MCF 10A (cell line): ENCODE data around the gene REN. TPM values are rescaled to one million over a fixed set of nuclear protein-coding genes. Genes with fewer than 3 reads are reported as not detected.

Experiments
- BruUV-seq: library from RNA; stranded (reverse); fragments of 400-500 nt; replicated peaks from 2 replicates; lab custom pipeline; 2021; lab: Mats Ljungman, UMichigan
- CTCF ChIA-PET: fragments of 300-600 bp; sonication (Branson Sonifier 250); formaldehyde crosslinking; extraction: SDS; loops from one replicate; lab custom pipeline; 2021; ENCODE audit warnings: antibody characterized with exemption, inconsistent platforms; lab: Yijun Ruan, JAX
- POLR2A ChIA-PET: fragments of 300-600, 350-650 bp; sonication (Branson Sonifier 250); formaldehyde crosslinking; extraction: SDS; loops from one replicate; lab custom pipeline; 2020; ENCODE audit warnings: antibody characterized with exemption, inconsistent platforms; lab: Yijun Ruan, JAX
- DNase-seq: peaks from one replicate; pipeline ENCODE4 v3.0.0-alpha.2; 2018; ENCODE audit not compliant: unreplicated experiment
- H3K27ac Mint-ChIP-seq: one replicate; pipeline ENCODE4 v1.8.0; 2022; ENCODE audit warnings: mild to moderate bottlenecking, low read depth, mixed read lengths; ENCODE audit not compliant: unreplicated experiment
- H3K27me3 Mint-ChIP-seq: one replicate; pipeline ENCODE4 v1.8.0; 2022; ENCODE audit warnings: mixed read lengths; ENCODE audit not compliant: insufficient read depth, unreplicated experiment
- H3K36me3 Mint-ChIP-seq: one replicate; pipeline ENCODE4 v1.8.0; 2022; ENCODE audit warnings: mild to moderate bottlenecking, moderate library complexity, mixed read lengths; ENCODE audit not compliant: insufficient read depth, unreplicated experiment
- H3K4me1 Mint-ChIP-seq: one replicate; pipeline ENCODE4 v1.8.0; 2022; ENCODE audit warnings: mixed read lengths; ENCODE audit not compliant: insufficient read depth, unreplicated experiment
- H3K4me3 Mint-ChIP-seq: one replicate; pipeline ENCODE4 v1.8.0; 2022; ENCODE audit warnings: mild to moderate bottlenecking, moderate library complexity, mixed read lengths; ENCODE audit not compliant: unreplicated experiment
- H3K9me3 Mint-ChIP-seq: one replicate; pipeline ENCODE4 v1.8.0; 2022; ENCODE audit warnings: mixed read lengths; ENCODE audit not compliant: unreplicated experiment
- intact Hi-C: fragments of 100-400 bp; cut with micrococcal nuclease; formaldehyde crosslinking; loops from 2 replicates; pipeline ENCODE4 v1.14.1; 2022
- total RNA-seq: library from RNA; stranded (reverse); gene quantifications from 2 replicates; pipeline ENCODE4 v1.2.3, GENCODE V29; 2022
- TF ChIP-seq, protein P1 (sequence below): fragments of 200-600 bp; IDR thresholded peaks from one replicate; pipeline ENCODE4 v1.8.0; 2022; ENCODE audit warnings: antibody characterized with exemption, mild to moderate bottlenecking; ENCODE audit not compliant: unreplicated experiment

REN gene
- total RNA-seq, 1 experiment from 2014 or later, result not detected

DNA sequence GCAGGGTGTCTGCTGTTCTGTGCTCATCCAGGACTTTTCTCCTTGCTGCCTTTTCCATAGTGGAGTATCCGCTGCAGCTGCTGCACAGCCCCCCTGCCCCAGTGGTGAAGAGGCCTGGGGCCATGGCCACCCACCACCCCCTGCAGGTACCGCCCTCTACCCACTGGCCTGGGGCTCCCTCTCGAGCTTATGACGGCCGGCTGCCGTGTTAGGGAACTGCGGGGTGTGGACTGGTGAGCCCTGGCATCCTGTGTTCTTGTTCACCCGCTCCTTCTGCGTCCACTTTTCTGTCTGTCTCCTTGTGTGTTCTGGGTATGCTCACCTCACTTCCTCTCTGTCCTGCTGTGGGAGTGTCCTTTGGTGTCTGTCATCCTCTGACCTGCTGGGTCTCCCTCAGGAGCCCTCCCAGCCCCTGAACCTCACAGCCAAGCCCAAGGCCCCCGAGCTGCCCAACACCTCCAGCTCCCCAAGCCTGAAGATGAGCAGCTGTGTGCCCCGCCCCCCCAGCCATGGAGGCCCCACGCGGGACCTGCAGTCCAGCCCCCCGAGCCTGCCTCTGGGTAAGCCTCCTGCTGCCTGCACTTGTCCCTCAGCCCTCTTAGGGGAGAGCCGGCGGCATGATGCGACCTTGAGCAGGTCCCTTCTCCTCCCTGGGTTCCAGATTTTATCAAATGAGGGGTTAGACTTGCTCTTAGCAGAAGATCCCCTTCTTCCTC is 44.1 kb downstream of the REN start:
- POLR2A ChIA-PET, result no interaction called here
- H3K27ac Mint-ChIP-seq, result no peak overlapping the region
- TF ChIP-seq, protein P1, sequence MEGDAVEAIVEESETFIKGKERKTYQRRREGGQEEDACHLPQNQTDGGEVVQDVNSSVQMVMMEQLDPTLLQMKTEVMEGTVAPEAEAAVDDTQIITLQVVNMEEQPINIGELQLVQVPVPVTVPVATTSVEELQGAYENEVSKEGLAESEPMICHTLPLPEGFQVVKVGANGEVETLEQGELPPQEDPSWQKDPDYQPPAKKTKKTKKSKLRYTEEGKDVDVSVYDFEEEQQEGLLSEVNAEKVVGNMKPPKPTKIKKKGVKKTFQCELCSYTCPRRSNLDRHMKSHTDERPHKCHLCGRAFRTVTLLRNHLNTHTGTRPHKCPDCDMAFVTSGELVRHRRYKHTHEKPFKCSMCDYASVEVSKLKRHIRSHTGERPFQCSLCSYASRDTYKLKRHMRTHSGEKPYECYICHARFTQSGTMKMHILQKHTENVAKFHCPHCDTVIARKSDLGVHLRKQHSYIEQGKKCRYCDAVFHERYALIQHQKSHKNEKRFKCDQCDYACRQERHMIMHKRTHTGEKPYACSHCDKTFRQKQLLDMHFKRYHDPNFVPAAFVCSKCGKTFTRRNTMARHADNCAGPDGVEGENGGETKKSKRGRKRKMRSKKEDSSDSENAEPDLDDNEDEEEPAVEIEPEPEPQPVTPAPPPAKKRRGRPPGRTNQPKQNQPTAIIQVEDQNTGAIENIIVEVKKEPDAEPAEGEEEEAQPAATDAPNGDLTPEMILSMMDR, result no peak

DNA sequence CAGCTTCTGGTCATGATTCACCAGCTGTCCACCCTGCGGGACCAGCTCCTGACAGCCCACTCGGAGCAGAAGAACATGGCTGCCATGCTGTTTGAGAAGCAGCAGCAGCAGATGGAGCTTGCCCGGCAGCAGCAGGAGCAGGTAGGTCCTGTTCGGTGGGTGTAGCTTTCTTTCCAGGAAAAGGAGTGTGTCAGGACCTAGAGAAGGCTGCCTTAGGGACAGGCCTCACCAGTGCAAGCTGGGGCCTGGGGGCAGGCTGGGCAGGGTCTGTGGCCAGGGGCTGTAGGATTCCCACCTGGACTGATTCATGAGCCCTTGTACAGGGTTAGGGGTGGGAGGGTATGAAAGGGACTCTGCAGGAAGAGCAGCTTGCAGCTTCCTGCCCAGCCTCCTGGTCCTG is 49.6 kb downstream of the REN start:
- Mint-ChIP-seq H3K4me1 (peaks cover 16% of the 10 kb centered on the region), H3K4me3 (no peak overlapping the region), H3K9me3 (no peaks in the 10 kb centered on the region), H3K27ac (no peak overlapping the region), H3K27me3 (no peaks in the 10 kb centered on the region), H3K36me3 (peaks cover 18% of the 10 kb centered on the region)
- TF ChIP-seq, protein P1, result no peak
- POLR2A ChIA-PET, result no interaction called here
- no TSS peak for BruUV-seq
- intact Hi-C loops, result no loop called here
- CTCF ChIA-PET, result interaction anchor here (0.5 to 3.6 kb wide), 8 partner anchors 9 to 253 kb away, joined by 3 to 32 read pairs (median 3); no protein-coding TSS in a partner anchor
- DNase-seq, result no peak

More for the DNA sequence above, 44.1 kb downstream of the REN start:
- no TSS peak for BruUV-seq
- H3K36me3 Mint-ChIP-seq, result peaks cover 38% of the 10 kb centered on the region
- no peaks in the 10 kb centered on the region for H3K9me3 Mint-ChIP-seq
- no peaks in the 10 kb centered on the region for H3K27me3 Mint-ChIP-seq
- no peak overlapping the region for H3K4me3 Mint-ChIP-seq
- peaks cover 3% of the 10 kb centered on the region for H3K4me1 Mint-ChIP-seq
- DNase-seq, result no peak
- CTCF ChIA-PET, result interaction anchor here (0.8 to 16.6 kb wide), 4 partner anchors 10 to 261 kb away, joined by 3 to 452 read pairs (median 6); no protein-coding TSS in a partner anchor
- intact Hi-C loops, result loop anchor here (10.0 kb wide), 1 partner anchor 417 kb away; no protein-coding TSS in a partner anchor

DNA sequence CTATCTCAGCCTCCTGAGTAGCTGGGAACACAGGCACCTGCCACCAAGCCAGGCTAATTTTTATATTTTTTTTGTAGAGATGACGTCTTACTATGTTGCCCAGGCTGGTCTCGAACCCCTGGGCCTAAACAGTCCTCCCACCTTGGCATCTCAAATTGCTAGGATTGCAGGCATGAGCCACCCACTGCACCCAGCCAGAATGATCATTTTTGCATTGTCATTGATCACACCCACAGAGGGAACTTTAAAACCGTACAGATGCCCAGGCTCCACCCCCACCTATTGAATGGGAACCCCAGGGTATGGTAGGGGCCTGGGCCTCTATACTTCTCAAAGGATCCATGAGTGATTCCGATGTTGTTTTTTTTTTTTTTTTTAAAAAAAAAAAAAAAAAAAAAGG is 51.0 kb downstream of the REN start:
- Mint-ChIP-seq H3K36me3 (peaks cover 13% of the 10 kb centered on the region), H3K4me3 (no peak overlapping the region), H3K27me3 (no peaks in the 10 kb centered on the region), H3K9me3 (no peaks in the 10 kb centered on the region), H3K4me1 (peaks cover 16% of the 10 kb centered on the region), H3K27ac (no peak overlapping the region)
- TF ChIP-seq, protein P1, result no peak
- intact Hi-C loops, result no loop called here
- DNase-seq, result no peak
- ChIA-PET POLR2A (interaction anchor here (0.6 kb wide), 1 partner anchor 183 kb away, joined by 3 read pairs; no protein-coding TSS in a partner anchor), CTCF (interaction anchor here (0.5 to 3.6 kb wide), 7 partner anchors 14 to 412 kb away, joined by 3 to 32 read pairs (median 4); partner anchors contain the start of gene SOX13)
- BruUV-seq, result no TSS peak

DNA sequence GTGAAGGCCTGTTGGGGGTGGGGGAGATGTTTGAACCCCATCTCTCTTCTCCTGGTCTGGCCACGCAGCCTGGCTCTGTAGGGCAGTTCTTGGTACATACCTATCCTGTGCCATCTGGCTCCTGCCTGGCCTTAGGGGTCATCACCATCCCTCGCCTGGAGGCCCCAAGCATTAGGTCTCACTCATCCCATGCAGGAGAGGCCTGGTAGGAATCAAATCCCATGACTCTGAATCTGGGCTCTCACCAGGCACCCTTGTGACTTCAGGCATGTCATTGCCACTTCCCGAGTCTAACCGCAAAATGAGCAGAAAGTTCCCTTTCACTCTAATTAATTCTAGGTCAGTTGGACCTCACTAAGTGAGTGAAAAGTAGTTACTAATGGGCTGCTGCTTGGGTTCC is 51.5 kb downstream of the REN start:
- POLR2A ChIA-PET, result interaction anchor here (1.3 to 2.1 kb wide), 2 partner anchors 40 to 254 kb away, joined by 3 to 7 read pairs; no protein-coding TSS in a partner anchor
- H3K27ac Mint-ChIP-seq, result no peak overlapping the region
- H3K9me3 Mint-ChIP-seq, result no peaks in the 10 kb centered on the region
- no peaks in the 10 kb centered on the region for H3K27me3 Mint-ChIP-seq
- H3K36me3 Mint-ChIP-seq, result peaks cover 9% of the 10 kb centered on the region
- no TSS peak for BruUV-seq
- H3K4me1 Mint-ChIP-seq, result peaks cover 16% of the 10 kb centered on the region
- DNase-seq, result no peak
- intact Hi-C loops, result no loop called here
- TF ChIP-seq, protein P1, result no peak
- H3K4me3 Mint-ChIP-seq, result no peak overlapping the region
- CTCF ChIA-PET, result interaction anchor here (4.3 kb wide), 1 partner anchor 14 kb away, joined by 36 read pairs; no protein-coding TSS in a partner anchor
